HL-60/S4 treated with phorbol 12-myristate 13-acetate at 8.2 ng/mL for 4 days and 3 days (cell line): ENCODE data around the gene PLGLB1.
"Not testable (repeated sequence)": the region's sequence is repeated elsewhere in the genome, so short reads cannot be mapped to it uniquely, and the experiment has no call there.

ENCODE experiments used
- in situ Hi-C: fragments of 300-500 bp; cut with MboI; formaldehyde crosslinking; loops from 2 replicates; pipeline ENCODE4 v1.15.0; 2022; ENCODE audit warnings: low sequenced_read_pairs

PLGLB1 gene

GRCh38 chr2:87021744-87022143, at the start of gene PLGLB1:
TSS of gene PLGLB1 (minus strand) at chr2:87021844. CDS start at chr2:87021783, 61 bp downstream.
- in situ Hi-C loops: not testable (repeated sequence)

- in situ Hi-C loops: not testable (repeated sequence)
These were observed 42.7 kb upstream of the PLGLB1 start for GRCh38 chr2:87064305-87064704.

DNA sequence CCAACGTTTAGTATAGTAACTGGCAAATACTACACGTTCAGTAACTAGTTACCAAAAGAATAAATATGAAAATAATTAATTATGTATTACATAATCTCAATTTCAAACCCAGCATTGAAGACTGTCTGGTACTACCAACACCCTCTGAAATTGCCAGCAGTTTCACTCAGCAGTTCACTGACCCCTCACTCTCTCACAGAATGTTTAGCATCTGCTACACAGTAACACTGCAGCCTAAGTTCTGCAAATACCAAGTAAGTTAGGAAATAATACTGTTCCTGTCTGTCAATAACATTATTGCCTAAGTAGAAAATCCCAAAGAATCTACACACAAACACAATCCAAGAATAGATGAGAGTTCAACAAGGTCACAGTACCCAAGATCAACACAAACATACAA, 41.8 kb upstream of the PLGLB1 start:
- in situ Hi-C loops: not testable (repeated sequence)

DNA sequence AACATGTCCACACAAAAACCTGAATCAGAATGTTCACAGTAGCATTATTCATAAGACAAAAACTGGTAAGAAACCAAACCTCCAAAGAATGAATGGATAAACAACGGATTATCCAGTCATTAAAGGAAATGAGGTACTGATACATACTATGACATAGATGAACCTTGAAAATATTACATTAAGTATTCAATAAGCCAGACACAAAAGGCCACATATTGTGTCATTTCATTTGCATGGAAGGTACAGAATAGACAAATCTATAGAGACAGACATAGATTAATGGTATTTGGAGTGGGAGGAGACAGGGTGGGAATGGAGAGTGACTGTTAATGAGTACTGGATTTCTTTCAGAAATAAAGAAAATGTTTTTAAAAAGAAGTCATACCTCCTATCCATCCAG, 39.9 kb upstream of the PLGLB1 start:
- in situ Hi-C loops: not testable (repeated sequence)

- in situ Hi-C loops: not testable (repeated sequence)
These were observed 36.0 kb upstream of the PLGLB1 start for GRCh38 chr2:87057606-87058005.

- in situ Hi-C loops: not testable (repeated sequence)
These were observed 35.2 kb upstream of the PLGLB1 start for GRCh38 chr2:87056843-87057242.

DNA sequence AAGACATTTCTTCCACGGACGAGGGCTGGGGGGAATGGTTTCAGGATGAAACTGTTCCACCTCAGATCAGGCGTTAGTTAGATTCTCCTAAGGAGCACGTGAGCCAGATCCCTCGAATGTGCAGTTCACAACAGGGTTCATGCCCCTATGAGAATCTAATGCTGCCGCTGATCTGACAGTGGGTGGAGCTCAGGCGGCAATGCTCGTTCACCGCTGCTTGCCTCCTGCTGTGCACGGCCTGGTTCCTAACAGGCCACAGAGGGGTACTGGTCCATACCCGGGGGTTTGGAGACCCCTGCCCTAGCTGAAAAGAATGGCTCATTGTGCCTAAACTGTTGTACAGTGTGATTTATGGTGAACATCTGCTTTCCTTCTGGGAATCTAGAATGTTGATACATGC, 34.8 kb upstream of the PLGLB1 start:
- in situ Hi-C loops: not testable (repeated sequence)

DNA sequence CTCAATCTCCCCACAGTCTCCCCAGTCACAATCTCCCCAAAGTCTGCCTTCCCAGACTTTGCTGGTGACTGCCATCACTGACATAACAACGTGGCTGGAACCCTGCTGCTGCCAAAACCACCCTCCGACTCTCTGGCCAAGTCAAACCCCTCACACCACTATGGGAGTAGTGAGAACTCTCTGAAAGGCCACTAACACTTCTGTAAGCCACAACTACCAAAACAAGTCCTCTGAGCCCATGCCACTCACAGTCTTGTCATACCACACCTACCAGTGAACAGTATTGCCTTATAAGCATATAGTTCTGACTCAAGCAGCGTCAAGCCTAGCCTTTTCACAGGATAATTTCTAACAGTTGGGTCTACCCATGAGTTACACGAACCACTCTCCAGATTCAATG, 32.7 kb upstream of the PLGLB1 start:
- in situ Hi-C loops: not testable (repeated sequence)

DNA sequence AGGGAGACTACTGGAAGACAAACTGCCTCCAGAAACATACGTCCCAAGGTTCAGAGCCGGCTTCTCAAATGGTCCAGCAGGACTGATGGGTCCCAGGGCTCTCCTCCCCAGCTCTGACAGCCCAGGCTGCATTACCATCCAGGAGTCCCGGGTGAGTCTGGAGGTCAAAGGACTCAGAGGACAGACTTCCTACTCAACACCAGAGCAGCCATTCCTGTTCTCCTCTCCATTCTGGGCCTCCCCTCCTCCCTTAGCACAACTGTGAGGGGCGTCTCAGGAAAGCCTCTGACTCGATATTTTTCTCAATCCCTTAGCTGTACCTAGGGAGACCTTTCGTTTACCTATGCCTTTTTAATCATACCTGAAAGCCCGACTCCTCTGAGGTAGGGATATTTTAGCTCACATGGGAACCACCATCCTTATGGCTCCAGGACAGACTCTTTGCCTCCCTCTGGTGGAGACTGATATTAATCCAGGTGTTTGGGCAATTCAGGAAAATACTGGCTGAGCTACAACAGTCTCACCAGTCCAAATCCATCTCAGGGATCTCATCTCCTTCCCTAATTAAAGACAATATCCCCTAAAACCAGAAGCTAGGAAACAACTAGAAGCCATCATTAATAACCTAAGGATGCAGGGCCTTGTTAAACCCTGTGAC, 19.8 kb upstream of the PLGLB1 start:
- in situ Hi-C loops: not testable (repeated sequence)

DNA sequence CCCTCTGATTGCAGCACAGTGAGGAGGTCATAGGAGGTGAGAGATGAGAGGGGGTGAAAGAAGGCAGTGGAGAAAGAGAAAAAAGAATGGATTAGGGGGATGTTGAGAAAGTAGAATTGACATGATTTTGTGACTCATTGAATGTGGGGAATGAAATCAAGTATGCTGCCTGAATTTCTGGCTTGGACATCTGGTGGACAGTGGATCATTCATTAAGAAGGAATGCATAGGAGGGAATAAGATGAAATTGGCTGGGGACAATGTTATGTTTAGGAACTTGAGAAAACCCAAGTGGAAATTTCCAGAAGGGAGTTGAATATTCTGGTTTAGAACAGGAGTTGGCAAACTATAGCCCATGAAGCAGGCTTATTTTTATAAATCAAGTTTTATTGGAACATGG, 7.0 kb upstream of the PLGLB1 start:
- in situ Hi-C loops: not testable (repeated sequence)

- in situ Hi-C loops: not testable (repeated sequence)
These were observed 5.2 kb upstream of the PLGLB1 start for GRCh38 chr2:87026816-87027215.

GRCh38 chr2:87025927-87026326, 4.3 kb upstream of the PLGLB1 start:
- in situ Hi-C loops: not testable (repeated sequence)

- in situ Hi-C loops: not testable (repeated sequence)
These were observed 2.5 kb upstream of the PLGLB1 start for GRCh38 chr2:87023988-87024615.

DNA sequence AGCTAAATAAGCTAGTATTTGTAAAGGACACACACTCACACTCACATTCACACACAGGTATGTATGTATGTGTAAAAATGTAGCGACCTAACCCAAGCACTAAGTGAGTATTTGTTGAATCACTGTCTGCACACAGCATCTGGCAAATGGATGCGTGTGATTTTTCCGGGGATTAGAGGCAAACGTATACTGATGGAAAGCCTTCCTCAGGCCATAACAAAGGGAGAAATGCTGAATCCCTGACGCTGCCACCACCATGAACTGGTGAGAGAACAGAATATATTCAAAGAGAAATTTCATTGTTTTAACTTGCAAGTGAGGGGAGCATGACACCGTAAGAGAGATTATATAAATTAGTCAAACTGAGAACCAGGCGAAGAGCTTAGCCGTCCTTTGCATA, 601 bp downstream of the PLGLB1 start:
- in situ Hi-C loops: not testable (repeated sequence)

GRCh38 chr2:87019053-87019452, 2.6 kb downstream of the PLGLB1 start:
- in situ Hi-C loops: not testable (repeated sequence)

GRCh38 chr2:87014489-87015169, 7.0 kb downstream of the PLGLB1 start:
- in situ Hi-C loops: not testable (repeated sequence)

- in situ Hi-C loops: not testable (repeated sequence)
These were observed 17.2 kb downstream of the PLGLB1 start for GRCh38 chr2:87004398-87004797.
